ENCODE measurements around the gene GRIK4.

GRCh38 chr11:120524536-120525085 is 13.1 kb downstream of the GRIK4 start:
- TF ChIP-seq CTCF (IDR thresholded peaks at IDR 0.05), result no peak
- no peak for TF ChIP-seq POLR2A (IDR thresholded peaks at IDR 0.05)
